HG03342 (cell line): Measurements from ENCODE around the gene POLE.
"Not testable (repeated sequence)": the region's sequence is repeated elsewhere in the genome, so short reads cannot be mapped to it uniquely, and the experiment has no call there.

Source experiments
- ATAC-seq: cut with Tn5 transposase; IDR thresholded peaks from one replicate; pipeline ENCODE4 v1.9.1; 2021; ENCODE audit warnings: mild to moderate bottlenecking, moderate library complexity; ENCODE audit not compliant: unreplicated experiment

Gene POLE

DNA sequence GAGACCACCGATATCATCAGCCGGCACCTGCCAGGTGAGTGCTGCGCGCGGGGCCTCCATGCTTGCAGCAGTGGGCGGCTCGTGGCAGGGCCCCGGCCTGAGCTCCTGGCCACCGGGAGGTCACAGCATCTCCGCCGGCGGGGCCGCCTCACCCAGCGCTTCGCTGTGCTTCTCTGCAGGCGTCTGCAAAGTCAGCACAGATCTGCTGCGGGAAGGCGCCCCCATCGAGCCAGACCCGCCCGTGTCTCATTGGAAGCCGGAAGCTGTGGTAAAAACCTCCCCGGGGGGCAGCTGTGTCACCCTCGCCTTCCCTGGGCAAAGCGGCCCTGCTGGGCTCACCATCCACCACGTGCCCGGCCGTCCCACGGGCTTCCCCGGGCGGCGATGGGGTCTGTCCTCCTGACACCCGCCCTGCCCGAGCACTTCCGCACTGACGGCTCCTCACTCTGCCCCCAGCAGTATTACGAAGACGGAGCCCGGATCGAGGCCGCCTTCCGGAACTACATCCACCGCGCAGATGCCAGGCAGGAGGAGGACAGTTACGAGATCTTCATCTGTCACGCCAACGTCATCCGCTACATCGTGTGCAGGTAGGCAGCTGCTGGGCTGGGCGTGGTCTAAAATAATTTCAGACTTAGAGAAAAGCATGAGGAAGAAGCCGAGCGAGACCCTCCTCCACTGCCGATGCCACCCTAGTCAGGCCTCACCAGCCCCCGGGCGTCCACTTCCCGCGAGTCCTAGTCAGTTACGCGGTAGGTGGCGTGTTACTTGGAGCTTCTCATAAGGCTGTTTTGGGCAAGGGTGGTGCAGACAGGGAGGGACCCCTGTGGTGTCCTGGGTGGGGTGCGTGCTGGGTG lies 30.6 kb upstream of the POLE start:
- ATAC-seq, result no peak

DNA sequence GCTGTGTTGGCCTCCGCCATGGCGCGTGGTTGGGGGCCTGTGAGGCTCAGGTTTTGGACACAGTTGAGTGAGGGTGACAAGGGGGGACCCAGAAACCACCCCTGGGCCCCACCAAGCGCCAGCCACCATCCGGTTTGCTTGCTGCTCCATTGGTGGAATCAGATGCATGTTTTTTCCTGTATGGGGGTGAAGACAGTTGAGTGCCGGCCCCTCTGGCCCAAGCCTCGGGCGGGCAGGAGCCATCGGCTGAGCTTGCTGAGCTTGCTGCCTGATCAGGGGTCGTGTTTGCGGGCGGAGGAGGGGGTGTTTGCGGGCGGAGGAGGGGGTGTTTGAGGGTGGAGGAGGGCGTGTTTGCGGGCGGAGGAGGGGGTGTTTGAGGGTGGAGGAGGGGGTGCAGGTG lies 29.9 kb upstream of the POLE start:
- ATAC-seq, result no peak

DNA sequence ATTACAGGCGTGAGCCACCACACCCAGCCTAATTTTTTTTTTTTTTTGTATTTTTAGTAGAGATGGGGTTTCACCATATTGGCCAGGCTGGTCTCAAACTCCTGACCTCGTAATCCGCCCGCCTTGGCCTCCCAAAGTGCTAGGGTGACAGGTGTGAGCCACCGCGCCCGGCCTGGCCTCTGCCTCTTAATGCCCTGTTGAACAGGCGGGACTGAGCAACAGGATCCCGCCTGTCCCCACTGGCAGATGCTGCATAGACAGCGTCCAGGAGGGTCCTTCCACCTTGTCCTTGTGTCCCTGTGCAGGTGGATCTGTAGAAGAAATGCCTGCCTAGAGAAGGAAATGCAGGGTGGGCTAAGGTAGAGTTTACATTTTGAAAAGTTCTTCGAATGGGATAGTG lies 29.2 kb upstream of the POLE start:
- ATAC-seq, result no peak

DNA sequence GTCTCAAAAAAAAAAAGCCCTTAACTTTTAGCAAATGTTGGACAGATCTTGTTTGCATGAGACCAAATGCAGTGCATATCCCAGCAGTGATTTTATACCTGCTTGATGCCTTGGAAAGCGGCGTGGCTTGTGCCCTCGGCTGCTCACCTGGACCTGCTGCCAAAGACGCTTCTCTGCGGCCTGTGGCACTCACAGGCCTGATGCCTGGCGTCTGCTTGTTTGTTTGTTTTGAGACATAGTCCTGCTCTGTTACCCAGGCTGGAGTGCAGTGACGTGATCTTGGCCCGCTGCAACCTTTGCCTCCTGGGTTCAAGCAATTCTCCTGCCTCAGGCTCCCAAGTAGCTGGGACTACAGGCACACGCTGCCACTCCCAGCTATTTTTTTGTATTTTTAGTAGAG lies 28.7 kb upstream of the POLE start:
- ATAC-seq, result no peak

DNA sequence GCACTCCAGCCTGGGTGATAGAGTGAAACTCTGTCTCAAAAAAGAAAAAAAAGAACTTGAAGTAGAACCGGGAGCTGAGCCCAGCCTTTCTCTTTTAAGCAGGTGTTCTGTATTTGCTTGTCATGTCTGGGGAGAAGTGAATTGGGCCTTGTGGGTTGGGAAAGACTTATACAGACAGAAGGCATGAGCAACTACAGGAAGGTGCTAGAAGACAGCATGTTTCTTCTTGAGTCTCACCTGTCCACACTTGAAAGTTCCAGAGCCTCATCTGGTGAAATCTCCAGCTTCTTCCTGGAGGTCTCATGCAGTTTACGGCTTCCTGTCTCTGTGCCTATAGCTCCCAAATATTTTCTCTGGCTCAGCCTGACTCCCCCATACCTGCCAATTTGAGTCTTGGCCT lies 26.0 kb upstream of the POLE start:
- ATAC-seq, result no peak

DNA sequence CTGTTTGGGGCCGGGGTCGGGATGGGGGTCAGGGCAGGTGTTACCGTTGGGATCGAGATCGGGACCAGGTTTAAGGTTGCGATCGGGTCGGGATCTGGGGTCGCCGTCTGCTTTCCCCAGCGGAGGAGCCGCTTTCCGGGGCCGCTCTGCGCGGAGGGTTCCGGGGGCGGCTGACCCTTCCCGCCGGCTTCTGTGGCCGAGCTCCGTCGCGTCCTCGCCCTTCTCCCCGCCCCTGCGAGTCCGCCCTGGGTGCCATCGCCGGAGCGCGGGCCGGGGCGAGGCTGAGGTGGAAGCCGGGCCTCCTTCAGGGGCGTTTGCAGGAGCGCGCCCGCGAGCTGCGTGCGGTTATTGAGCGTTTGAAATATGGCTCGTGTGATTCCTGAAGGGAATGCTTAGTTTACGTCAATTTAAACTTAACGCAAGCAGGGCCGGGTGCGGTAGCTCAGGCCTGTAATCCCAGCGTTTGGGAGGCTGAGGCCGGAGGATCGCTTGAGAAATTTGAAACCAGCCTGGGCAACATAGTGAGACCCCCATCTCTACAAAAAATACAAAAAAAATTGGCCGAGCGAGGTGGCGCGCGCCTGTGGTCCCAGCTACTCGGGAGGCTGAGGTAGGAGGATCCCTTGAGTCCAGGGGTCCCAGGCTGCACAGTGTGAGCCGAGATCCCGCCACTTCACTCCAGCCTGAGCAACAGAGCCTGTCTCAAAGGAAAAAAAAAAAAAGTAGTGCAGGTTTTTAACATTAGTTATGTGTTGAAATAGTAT lies 24.1 kb upstream of the POLE start:
- ATAC-seq, result peak; percentile 20

DNA sequence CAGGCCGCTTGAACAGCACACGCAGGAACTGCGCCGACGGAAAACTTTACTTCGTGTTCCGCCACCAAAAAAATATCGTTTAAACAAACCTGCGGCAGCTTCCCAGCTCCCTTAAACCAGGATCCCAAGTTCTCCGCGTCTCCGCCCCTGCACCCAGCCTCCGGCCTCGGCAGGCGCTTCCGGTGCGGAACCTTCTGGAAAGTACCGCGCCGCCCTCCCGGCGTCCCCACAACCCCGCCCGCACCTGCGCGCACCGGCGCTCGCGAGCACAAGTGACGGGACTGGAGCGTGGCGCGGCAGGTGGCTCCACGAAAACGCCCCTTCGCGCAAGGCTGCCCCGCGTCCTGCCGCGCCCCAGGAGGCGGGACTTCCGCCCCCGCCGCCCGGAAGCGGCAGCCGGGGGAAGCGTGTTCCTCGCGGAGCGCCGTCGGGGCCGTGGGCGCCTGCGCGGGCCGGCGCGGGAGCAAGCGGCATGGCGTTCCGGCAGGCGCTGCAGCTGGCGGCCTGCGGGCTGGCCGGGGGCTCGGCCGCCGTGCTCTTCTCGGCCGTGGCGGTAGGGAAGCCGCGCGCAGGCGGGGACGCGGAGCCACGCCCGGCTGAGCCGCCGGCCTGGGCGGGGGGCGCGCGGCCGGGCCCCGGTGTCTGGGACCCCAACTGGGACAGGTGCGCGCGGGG lies 23.4 kb upstream of the POLE start, which contains the start of gene PGAM5:
Gene PGAM5, plus strand, starts transcription at position 438 of the 675 bp plus-strand sequence. Its CDS starts 35 bp downstream, at position 473.
- peak; percentile 88 for ATAC-seq

DNA sequence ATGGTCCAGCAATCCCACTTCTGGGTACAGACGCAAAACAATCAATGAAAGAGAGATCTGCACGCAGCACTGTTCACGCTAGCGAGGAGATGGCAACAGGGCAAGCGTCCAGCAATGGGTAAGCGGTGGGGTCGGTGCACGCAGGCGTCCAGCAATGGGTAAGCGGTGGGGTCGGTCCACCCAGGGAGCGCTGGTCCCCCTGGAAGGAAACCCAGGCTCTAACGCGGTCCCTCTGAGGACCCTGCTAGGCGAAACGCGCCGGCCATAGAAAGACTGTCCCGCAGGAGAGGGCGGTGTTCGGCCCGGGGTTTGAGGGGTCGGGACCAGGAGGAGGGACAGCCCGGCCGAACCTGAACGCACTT lies 22.9 kb upstream of the POLE start:
- peak; percentile 27 for ATAC-seq

DNA sequence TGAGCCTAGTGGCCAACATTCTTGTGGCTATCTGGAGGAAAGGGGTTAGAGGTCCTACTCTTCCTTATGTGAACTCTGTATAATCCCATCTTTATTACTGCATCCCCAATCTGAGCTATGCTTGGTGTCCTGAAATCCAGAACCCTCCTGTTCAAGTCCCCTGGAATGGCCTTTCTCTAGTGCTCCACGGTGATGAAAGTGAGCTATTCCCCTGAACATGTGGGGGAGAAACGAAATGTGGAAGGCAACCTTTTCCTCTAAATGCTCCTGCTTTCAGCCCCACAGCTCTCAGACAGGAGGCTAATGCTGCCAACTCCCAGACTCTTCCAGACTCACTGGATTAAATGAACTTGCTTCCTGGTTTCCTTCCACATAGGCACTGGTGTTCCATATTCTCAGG lies 21.0 kb upstream of the POLE start:
- no peak for ATAC-seq

DNA sequence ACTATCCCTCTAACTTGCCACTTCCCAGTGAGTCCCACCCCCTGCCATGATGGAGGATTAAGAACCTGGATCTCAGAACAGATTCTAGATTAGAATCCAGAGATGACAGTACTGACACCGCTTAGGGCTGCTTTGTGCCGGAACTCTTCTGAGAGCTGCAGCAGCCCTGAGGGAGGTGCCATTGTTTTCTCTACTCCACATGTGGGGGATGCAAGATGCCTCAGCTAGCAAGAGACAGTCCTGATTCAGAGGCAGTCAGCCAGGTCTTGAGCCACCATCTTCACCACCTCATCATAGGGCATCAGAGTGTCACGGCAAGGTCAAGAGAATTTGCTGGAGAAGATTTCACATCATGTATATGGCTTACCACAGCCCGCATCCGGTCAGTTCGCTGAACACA lies 20.1 kb upstream of the POLE start:
- no peak for ATAC-seq

DNA sequence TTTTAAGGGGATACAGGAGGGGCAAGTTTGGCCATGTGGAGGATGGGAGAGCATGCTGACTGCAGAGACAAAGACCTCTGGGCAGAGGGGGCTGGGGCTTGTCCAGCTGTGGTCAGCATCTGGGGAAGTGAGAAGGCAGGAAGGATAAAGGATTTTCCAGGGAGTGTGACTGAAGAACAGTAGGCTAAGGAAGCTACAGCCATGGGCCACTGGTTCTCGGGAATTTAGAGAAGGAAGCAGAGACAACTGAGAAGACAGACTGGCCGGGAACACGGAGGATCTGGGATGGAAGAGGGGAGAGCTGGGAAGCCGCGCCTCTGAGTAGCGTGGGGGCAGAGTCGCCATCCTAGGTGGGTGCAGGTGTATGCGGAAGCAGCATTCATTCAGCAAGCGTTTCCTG lies 16.5 kb upstream of the POLE start:
- ATAC-seq, result no peak

DNA sequence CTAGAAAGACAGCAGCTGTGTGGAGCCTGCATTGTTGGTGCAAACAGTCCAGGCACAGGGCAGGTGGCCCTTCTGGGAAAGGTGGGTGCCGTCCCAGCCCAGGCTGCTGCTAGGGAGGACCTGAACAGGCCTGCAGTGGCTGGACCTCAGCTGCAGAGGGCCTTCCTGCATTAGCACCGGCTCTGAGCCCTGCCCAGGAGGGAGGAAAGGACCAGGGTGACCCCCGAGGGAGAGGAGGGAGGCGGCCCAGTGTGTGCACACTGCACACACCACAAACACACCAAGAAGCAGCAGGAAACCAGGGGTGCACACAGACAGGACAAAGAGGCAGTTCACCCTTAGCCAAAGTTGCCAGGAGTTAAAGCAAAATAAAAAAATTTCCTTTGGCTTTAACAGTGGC lies 15.5 kb upstream of the POLE start:
- ATAC-seq, result no peak

DNA sequence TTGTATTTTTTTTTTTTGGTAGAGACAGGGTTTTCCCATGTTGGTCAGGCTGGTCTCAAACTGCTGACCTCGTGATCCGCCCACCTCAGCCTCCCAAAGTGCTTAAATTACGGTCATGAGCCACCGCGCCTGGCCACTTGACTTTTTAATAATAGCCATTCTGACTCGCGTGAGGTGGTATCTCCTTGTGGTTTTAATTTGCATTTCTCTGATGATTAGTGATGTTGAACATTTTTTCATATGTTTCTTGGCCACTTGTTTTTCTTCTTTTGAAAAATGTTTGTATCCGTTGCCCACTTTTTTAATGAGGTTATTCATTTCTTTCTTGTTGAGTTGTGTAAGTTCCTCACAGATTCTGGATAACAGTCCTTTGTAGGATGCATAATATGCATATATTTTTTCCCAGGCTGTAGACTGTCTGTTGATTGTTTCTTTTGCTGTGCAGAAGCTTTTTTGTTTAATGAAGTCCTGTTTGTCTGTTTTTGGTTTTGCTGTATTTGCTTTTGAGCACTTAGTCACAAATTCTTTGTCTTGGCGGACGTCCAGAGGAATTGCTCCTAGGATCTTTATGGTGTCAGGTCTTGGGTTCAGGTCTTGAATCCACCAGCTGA lies 13.2 kb upstream of the POLE start:
- ATAC-seq, result no peak

DNA sequence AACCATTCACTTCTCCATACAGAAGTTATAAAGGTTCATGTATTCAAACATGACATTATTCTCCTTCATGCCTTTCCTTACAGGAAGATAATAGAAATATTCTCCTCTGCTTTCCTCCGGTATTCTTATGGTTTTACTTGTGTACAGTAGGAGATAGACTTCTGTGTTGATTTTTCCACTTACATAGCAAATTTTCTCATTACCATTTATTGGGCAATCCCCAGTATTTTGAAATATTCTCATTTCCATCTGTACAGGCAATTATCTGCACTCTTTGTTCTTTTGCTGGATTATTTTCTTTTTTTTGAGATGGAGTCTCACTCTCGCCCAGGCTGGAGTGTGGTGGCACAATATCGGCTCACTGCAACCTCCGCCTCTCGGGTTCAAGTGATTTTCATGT lies 11.2 kb upstream of the POLE start:
- no peak for ATAC-seq

DNA sequence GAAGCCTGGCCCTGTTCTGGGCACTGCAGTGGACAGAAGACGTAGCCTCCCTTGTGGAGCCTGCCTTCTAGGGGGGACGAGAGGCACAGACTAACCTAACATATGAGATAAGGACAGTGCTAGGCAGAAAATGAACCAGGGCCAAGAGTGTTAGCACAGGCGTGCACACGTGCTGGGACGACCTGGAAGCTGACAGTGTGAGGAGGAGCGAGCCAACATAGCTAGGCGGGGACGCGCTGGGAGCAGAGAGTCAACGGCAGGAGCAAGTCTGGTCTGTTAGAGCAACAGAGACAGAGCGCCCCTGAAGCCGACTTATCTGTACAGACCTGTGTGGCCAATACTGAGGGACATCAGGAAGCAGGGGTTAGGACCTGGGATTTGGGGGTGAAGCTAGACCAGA lies 8.3 kb upstream of the POLE start:
- ATAC-seq, result no peak

DNA sequence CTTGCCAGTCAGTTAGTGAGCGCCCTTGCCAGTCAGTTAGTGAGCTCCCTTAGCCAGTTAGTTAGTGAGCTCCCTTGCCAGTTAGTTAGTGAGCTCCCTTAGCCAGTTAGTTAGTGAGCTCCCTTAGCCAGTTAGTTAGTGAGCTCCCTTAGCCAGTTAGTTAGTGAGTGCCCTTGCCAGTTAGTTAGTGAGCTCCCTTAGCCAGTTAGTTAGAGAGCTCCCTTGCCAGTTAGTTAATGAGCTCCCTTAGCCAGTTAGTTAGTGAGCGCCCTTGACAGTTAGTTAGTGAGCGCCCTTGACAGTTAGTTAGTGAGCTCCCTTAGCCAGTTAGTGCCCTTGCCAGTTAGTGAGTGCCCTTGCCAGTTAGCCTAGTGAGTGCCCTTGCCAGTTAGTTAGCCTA lies 7.7 kb upstream of the POLE start:
- not testable (repeated sequence) for ATAC-seq

DNA sequence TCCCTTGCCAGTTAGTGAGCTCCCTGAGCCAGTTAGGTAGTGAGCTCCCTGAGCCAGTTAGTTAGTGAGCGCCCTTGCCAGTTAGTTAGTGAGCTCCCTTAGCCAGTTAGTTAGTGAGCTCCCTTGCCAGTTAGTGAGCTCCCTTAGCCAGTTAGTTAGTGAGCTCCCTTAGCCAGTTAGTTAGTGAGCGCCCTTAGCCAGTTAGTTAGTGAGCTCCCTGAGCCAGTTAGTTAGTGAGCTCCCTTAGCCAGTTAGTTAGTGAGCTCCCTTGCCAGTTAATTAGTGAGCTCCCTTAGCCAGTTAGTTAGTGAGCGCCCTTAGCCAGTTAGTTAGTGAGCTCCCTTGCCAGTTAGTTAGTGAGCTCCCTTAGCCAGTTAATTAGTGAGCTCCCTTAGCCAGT lies 4.9 kb upstream of the POLE start:
- ATAC-seq, result not testable (repeated sequence)

DNA sequence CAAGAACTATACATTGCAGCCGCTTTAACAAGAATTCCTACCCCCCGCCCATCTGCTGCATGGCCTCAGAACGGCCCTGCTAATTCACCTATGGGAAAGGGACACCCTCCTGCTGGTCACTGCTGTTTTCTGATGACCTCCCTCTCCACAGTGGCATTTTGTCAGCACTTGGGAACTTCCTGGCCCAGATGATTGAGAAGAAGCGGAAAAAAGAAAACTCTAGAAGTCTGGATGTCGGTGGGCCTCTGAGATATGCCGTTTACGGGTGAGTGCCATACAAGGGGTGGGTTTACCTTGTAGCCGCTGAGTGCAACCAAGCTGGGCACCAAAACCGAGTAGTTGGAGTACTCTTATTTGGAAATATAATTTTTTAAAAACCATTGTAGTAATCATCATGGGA lies 3.0 kb upstream of the POLE start:
- no peak for ATAC-seq

DNA sequence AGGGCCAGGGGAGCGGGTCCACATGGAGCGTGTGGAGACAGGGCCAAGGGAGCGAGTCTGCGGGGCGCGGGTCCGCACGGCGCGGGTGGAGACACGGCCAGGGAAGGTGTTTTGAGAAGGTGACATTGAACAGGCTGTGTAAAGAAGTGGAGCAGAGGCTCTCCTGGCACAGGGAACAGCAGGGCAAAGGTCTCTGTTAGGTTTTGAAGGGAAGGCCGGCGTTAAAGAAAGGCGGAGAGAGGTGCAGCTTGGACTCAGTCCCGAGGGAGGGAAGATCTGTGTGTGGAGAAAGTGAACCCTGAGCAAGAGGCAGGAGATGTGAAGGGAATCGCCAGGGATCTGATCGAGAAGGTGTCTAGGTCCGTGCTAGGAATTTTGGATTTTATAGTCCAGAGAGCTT lies 2.1 kb upstream of the POLE start:
- no peak for ATAC-seq

DNA sequence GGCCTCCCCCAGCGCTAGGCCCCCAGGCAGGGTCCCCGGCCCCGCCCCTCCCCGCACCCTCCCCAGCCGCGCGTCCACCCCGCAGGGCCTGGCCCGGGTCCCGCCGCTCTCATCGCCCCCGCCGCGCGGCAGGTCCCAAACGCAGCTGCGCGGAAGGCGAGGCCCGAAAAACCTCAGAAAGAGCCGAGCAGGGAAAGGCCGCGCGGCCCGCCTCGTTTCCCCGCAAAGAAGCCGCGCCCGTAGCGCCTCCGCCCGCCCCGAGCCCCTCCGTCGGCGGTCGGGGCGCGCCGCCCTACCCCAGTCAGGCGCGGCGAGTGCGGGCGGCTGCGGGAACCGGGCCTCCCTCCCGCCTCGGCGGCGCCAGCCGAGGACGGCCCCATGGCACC lies 324 bp downstream of the POLE start:
- peak; percentile 39 for ATAC-seq

DNA sequence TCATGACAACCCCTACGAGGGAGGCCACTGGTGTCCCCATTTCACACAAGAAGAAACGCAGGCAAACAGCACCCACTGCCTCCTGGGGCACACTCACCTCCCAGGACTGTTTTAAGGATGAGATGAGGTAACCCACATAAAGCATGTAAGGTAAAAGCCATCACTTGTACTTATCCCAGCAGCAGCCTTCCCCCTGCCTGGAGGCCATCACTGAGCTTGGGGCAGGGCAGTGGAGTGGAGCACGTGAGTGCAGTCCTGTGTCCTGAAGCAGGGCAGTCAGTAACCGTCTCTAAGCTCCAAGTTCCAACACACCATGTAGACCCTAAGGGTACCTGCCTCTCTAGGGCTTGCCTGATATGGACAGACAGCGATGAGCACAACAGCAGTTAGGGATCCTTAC lies 1.7 kb downstream of the POLE start:
- no peak for ATAC-seq
